ENCODE measurements around the gene NFIX. TPM values are rescaled to one million over a fixed set of nuclear protein-coding genes. Genes with fewer than 3 reads are reported as not detected.

Gene NFIX
- total and polyA plus RNA-seq, 9 of the 15 experiments (the other 6 are each of a cell fraction or from before 2014, with no cell fraction given) = 0.28 to 26.8 (median 5.4) TPM

GRCh38 chr19:13086341-13086740 is 91.1 kb downstream of the NFIX start (continued):
- TF ChIP-seq RBM39 (optimal IDR thresholded peaks at IDR 0.05; ENCODE audit: low read depth, low read length) (no peak), POLR3A (IDR thresholded peaks at IDR 0.05; ENCODE audit: borderline replicate concordance, extremely low read depth, insufficient read depth, insufficient read length) (no peak), ARID3A (IDR thresholded peaks at IDR 0.05; ENCODE audit: borderline replicate concordance, low read depth, low read length) (no peak), ELK3 (CRISPR knock-in tag; IDR thresholded peaks at IDR 0.05) (no peak), CREB5 (CRISPR knock-in tag; IDR thresholded peaks at IDR 0.05) (no peak), SMAD4 (CRISPR knock-in tag; conservative IDR thresholded peaks at IDR 0.05) (no peak), ZNF239 (CRISPR knock-in tag; IDR thresholded peaks at IDR 0.05) (no peak)
